ENCODE measurements around the gene MAPK9. TPM values are rescaled to one million over a fixed set of nuclear protein-coding genes. Genes with fewer than 3 reads are reported as not detected.

Gene MAPK9
- total and polyA plus RNA-seq, 12 donors: 13.9 to 47.4 (median 40.3) TPM

- DNase-seq (no peak), ATAC-seq (no peak)
- H3K4me1 ChIP-seq: peaks cover 0 to 19% (median 4%) of the 10 kb centered on the region in 9 donors
- H3K27me3 ChIP-seq: peaks cover 0 to 10% (median 6%) of the 10 kb centered on the region in 7 donors
- TF ChIP-seq, protein P1, sequence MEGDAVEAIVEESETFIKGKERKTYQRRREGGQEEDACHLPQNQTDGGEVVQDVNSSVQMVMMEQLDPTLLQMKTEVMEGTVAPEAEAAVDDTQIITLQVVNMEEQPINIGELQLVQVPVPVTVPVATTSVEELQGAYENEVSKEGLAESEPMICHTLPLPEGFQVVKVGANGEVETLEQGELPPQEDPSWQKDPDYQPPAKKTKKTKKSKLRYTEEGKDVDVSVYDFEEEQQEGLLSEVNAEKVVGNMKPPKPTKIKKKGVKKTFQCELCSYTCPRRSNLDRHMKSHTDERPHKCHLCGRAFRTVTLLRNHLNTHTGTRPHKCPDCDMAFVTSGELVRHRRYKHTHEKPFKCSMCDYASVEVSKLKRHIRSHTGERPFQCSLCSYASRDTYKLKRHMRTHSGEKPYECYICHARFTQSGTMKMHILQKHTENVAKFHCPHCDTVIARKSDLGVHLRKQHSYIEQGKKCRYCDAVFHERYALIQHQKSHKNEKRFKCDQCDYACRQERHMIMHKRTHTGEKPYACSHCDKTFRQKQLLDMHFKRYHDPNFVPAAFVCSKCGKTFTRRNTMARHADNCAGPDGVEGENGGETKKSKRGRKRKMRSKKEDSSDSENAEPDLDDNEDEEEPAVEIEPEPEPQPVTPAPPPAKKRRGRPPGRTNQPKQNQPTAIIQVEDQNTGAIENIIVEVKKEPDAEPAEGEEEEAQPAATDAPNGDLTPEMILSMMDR (IDR thresholded peaks at IDR 0.05): no peak
- H3K36me3 ChIP-seq: peaks cover 0 to 31% (median 0%) of the 10 kb centered on the region in 9 donors
- no peaks in the 10 kb centered on the region for H3K9me3 ChIP-seq
- no peak overlapping the region for H3K4me3 ChIP-seq
- intact Hi-C loops (cut with DNase I): no loop called here
- WGBS, 2 donors: 77 to 85% methylated on average over 7 of the region's 7 CpGs
- H3K27ac ChIP-seq: no peak overlapping the region
Measured at GRCh38 chr5:180339583-180340183, 47.8 kb upstream of the MAPK9 start.

DNA sequence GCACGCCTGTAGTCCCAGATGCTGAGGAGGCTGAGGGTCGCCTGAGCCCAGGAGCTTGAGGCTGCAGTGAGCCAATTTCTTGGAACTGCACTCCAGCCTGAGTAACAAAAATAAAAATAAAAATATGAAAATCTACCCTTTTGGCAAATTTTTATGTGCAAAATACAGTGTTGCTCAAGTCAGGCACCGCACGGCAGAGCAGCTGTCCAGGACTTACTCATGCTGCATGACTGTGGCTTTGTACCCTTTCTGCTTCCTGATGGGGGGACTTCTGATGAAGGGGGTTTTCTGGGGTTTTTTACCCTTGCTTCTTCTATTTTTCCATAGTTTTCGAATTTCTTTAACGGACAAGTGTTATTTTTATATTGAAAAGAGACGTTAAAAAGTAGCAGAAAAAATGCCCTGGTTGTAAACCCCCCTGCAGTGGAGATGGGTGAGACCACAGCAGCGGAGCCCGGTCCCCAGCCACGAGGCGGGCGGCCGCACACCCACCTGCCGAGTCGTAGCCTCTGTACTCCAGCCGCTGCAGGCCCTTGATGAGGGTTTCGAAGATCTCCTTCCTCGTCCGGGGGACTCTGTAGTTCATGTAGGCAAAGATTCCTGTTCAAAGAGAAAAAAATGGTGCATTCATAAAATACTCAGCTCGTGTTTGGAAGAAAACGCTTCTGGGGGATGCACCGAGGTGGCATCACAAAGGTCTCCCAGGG, 46.3 kb upstream of the MAPK9 start:
- H3K9me3 ChIP-seq: no peaks in the 10 kb centered on the region
- TF ChIP-seq, protein P1 (IDR thresholded peaks at IDR 0.05): no peak
- intact Hi-C loops (cut with DNase I): no loop called here
- H3K36me3 ChIP-seq: peaks cover 0 to 31% (median 0%) of the 10 kb centered on the region in 9 donors
- H3K27ac ChIP-seq: no peak overlapping the region
- DNase-seq: no peak
- H3K27me3 ChIP-seq: peaks cover 0 to 21% (median 6%) of the 10 kb centered on the region in 7 donors
- no peak for ATAC-seq
- H3K4me3 ChIP-seq: no peak overlapping the region
- H3K4me1 ChIP-seq: peaks cover 0 to 11% (median under 1%) of the 10 kb centered on the region in 9 donors
- WGBS, 2 donors: 90 to 93% methylated on average over 22 of the region's 22 CpGs

GRCh38 chr5:180336234-180337020, 44.5 kb upstream of the MAPK9 start:
- Histone ChIP-seq H3K4me1 (peaks cover 0 to 24% (median 0%) of the 10 kb centered on the region in 9 donors), H3K27me3 (peaks cover 0 to 25% (median 15%) of the 10 kb centered on the region in 7 donors), H3K9me3 (no peaks in the 10 kb centered on the region), H3K27ac (no peak overlapping the region), H3K36me3 (peaks cover 0 to 31% (median 0%) of the 10 kb centered on the region in 9 donors), H3K4me3 (no peak overlapping the region)
- intact Hi-C loops (cut with DNase I): no loop called here
- 94% methylated on average over 34 of the region's 34 CpGs for WGBS, 2 donors
- ATAC-seq (no peak), DNase-seq (no peak)
- TF ChIP-seq, protein P1 (IDR thresholded peaks at IDR 0.05): no peak

DNA sequence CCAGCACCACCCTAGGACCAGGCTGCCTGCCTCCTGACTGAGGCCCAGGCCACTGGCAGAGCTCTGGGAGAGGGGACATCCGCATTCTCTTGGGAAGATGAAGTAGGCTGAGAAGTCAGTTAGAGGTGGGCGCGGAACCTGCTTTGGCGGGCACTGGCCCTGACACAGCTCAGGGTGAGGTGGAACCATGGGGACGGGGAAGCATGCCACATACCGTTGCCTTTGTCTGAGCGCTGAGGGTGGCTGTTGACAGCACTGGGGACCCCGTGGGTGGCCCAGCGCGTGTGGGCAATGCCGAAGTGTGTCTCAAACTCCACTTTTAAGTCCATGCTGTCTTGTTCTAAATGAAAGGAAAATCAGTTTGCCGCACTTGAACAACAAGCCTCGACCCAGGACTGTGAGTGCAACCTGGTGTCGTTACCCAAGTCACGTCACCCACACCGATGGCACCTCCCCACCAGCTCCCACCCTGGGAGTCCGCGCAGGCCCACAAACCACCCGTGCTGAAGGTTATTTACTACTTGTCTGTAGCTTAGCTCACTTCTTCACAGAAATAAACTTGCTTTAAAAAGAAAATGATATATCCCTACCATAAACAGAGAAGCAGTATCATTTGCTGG, 43.8 kb upstream of the MAPK9 start:
- Histone ChIP-seq H3K27ac (no peak overlapping the region), H3K36me3 (peaks cover 0 to 31% (median 0%) of the 10 kb centered on the region in 9 donors), H3K27me3 (peaks cover 0 to 25% (median 15%) of the 10 kb centered on the region in 7 donors), H3K9me3 (no peaks in the 10 kb centered on the region), H3K4me1 (peaks cover 0 to 19% (median 0%) of the 10 kb centered on the region in 9 donors), H3K4me3 (no peak overlapping the region)
- intact Hi-C loops (cut with DNase I): no loop called here
- ATAC-seq (no peak), DNase-seq (no peak)
- TF ChIP-seq, protein P1 (IDR thresholded peaks at IDR 0.05): no peak
- 95 to 97% methylated on average over 19 of the region's 19 CpGs for WGBS, 2 donors

Measured in heart right ventricle (tissue), 16 donors.